ENCODE results near the gene GYPC.

GYPC gene

DNA sequence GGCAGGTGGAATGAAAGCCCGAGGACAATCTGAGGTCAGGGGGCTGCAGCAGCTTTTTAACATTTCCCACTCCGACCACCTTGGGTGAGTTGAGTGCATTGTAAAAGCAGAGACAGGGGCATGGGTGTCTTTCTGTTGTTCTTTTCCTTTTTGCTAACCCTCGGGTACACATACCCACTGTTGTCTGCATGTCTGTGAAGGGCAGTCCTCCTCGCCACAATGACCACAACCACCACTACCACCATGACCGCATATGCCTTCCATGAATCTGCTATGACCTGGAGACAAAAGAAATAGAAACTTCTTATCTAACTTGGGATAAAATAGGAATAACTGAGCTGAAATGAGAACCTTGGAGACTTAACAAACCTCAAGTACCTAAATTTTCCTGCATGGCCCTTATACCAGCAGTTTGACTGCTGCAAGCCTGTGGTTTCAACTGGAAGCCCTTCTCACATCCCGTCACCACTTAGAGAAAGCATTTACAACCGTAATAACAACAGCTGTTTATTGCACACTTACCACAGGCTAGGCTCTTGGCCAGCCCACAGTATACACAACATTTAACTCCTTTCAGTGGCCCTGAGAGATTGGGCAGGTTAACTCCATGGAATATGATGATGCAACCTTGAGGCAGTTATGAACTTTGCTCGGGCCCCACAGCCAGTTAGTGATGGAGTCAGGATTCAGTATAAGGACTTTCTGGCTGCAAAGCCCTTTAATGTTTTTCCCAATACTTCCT lies 80.3 kb downstream of the GYPC start:
- DNase-seq, result no peak

DNA sequence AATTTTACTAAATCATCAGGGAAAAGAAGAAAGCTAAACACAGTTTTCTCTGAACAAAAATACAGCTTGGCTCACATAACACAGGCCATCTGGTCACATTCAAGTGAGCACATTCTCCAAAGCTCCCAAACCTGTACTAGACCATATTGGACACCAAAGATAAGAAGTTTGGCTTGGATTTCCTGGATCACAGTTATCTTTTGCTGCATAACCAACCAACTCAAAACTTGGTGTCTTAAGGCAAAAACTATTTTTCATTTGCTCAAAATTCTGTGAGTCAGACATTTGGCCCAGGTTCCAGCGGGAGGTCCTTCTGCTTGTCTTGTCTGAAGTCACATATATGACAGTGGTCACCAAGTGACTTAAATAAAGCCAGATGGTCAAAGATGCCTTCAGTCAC lies 83.2 kb downstream of the GYPC start:
- DNase-seq, result no peak

DNA sequence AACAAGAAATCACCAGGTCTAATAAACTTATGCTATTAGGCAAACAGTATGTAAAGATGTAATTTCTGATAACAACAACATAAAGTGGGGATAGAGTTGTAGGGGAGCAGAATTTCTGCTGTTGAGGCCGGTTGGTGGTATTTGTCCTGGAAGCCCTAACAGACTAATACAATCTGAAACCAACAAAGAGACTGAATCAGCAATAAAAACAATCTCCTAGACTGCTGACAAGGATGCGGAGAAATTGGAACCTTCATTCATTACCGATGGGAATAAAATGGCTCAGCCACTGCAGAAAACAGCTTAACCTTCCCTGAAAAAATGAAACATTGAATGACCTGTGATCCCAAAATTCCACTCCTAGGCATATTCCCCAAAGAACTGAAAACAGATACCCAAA lies 88.7 kb downstream of the GYPC start:
- DNase-seq, result no peak

Data from NCI-H2171 (cell line).